ENCODE results near the gene HLA-B.

The HLA-B gene

GRCh38 chr6:31351401-31352309, 5.3 kb downstream of the HLA-B start:
- DNase-seq = no peak

- DNase-seq = no peak
Measured at GRCh38 chr6:31351033-31351380, 6.0 kb downstream of the HLA-B start.

GRCh38 chr6:31350196-31351032, 6.6 kb downstream of the HLA-B start:
- no peak for DNase-seq

GRCh38 chr6:31349301-31349700, 7.7 kb downstream of the HLA-B start:
- no peak for DNase-seq

- no peak for DNase-seq
Measured at GRCh38 chr6:31345026-31345730, 11.8 kb downstream of the HLA-B start.

GRCh38 chr6:31340228-31340627, 16.8 kb downstream of the HLA-B start:
- DNase-seq = no peak

- DNase-seq = no peak
Measured at GRCh38 chr6:31339210-31339609, 17.8 kb downstream of the HLA-B start.

- DNase-seq = no peak
Measured at GRCh38 chr6:31336896-31337496, 20.0 kb downstream of the HLA-B start.

- DNase-seq = no peak
Measured at GRCh38 chr6:31332637-31333602, 24.1 kb downstream of the HLA-B start.

- DNase-seq = no peak
Measured at GRCh38 chr6:31328355-31328960, 28.5 kb downstream of the HLA-B start.

- peak; percentile 3 for DNase-seq
Measured at GRCh38 chr6:31321820-31322219, 35.2 kb downstream of the HLA-B start.

- no peak for DNase-seq
Measured at GRCh38 chr6:31321005-31321707, 35.8 kb downstream of the HLA-B start.

- DNase-seq = no peak
Measured at GRCh38 chr6:31317036-31317435, 39.9 kb downstream of the HLA-B start.

GRCh38 chr6:31309641-31310040, 47.3 kb downstream of the HLA-B start:
- no peak for DNase-seq

GRCh38 chr6:31308845-31309175, 48.2 kb downstream of the HLA-B start:
- DNase-seq = no peak

- peak; percentile 72 for DNase-seq
Measured at GRCh38 chr6:31308050-31308844, 48.7 kb downstream of the HLA-B start.

GRCh38 chr6:31307669-31308049, 49.3 kb downstream of the HLA-B start:
- DNase-seq = no peak

GRCh38 chr6:31305703-31306219, 51.2 kb downstream of the HLA-B start:
- no peak for DNase-seq

GRCh38 chr6:31304683-31305082, 52.3 kb downstream of the HLA-B start:
- DNase-seq = no peak

Data from stimulated activated CD4-positive, alpha-beta T cell treated with anti-CD3 and anti-CD28 coated beads, Interleukin-4, amount 100 ng/mL, for 1 hour (primary cell).